Keratinocyte (primary cell): Measurements from ENCODE around the gene S100A4. TPM values are rescaled to one million over a fixed set of nuclear protein-coding genes. Genes with fewer than 3 reads are reported as not detected.
A peak's percentile ranks its signal among the peaks of the same experiment; 100 is the strongest.

Experiments used
- DNase-seq: peaks from one replicate; pipeline ENCODE4 v3.0.0-alpha.2; 2011; ENCODE audit warnings: low read depth, missing footprints, low spot score
- FAIRE-seq: peaks from 2 replicates; lab custom pipeline; 2011; peaks lifted over from hg19 to GRCh38; lab: Jason Lieb, UNC
- H2AFZ ChIP-seq: 2 replicates; pipeline ENCODE4 v1.6.0; 2012; ENCODE audit warnings: low read length, control low read depth, inconsistent platforms; ENCODE audit not compliant: control insufficient read depth
- H3K27ac ChIP-seq: 2 replicates; pipeline ENCODE4 v1.5.1; 2011; ENCODE audit warnings: low read length; ENCODE audit not compliant: control insufficient read depth, insufficient read depth
- H3K27me3 ChIP-seq: 3 replicates; pipeline ENCODE4 v1.6.0; 2011; ENCODE audit warnings: low read length; ENCODE audit not compliant: control insufficient read depth, insufficient read depth; ENCODE audit errors: extremely low read depth
- H3K36me3 ChIP-seq, 2 experiments: 2 replicates in 1 of 2; 3 replicates in 1 of 2; pipeline ENCODE4 v1.5.1; 2011; ENCODE audit warnings: low read length in 2 of 2, mild to moderate bottlenecking in 1 of 2; ENCODE audit not compliant: control insufficient read depth in 2 of 2, insufficient read depth in 2 of 2; ENCODE audit errors: extremely low read depth in 1 of 2
- H3K4me1 ChIP-seq: 3 replicates; pipeline ENCODE4 v1.5.1; 2011; ENCODE audit warnings: low read length; ENCODE audit not compliant: control insufficient read depth, insufficient read depth; ENCODE audit errors: extremely low read depth
- H3K4me2 ChIP-seq: 3 replicates; pipeline ENCODE4 v1.6.0; 2011; ENCODE audit warnings: low read depth, low read length; ENCODE audit not compliant: control insufficient read depth, insufficient read depth; ENCODE audit errors: extremely low read depth
- H3K4me3 ChIP-seq, 3 experiments: fragments of 200-600 bp in 1 of 3; sonication (generic) in 1 of 3; 2 replicates in 2 of 3; 3 replicates in 1 of 3; pipeline ENCODE4 v1.5.1; 2011 to 2016; ENCODE audit warnings: low read length in 3 of 3, mild to moderate bottlenecking in 3 of 3, control low read depth in 2 of 3, inconsistent platforms in 1 of 3, low read depth in 1 of 3, mixed read lengths in 1 of 3, mixed run types in 1 of 3, moderate library complexity in 1 of 3; ENCODE audit not compliant: control insufficient read depth in 2 of 3, insufficient read depth in 2 of 3; ENCODE audit errors: extremely low read depth in 1 of 3
- H3K79me2 ChIP-seq: 2 replicates; pipeline ENCODE4 v1.6.0; 2012; ENCODE audit warnings: low read length; ENCODE audit not compliant: control insufficient read depth, insufficient read depth
- H3K9ac ChIP-seq: 3 replicates; pipeline ENCODE4 v1.6.0; 2011; ENCODE audit warnings: low read length; ENCODE audit not compliant: control insufficient read depth, insufficient read depth; ENCODE audit errors: extremely low read depth
- H3K9me1 ChIP-seq: 3 replicates; pipeline ENCODE4 v1.6.0; 2011; ENCODE audit warnings: low read length; ENCODE audit not compliant: control insufficient read depth, insufficient read depth; ENCODE audit errors: extremely low read depth
- H3K9me3 ChIP-seq: 2 replicates; pipeline ENCODE4 v1.5.1; 2012; ENCODE audit warnings: low read depth, low read length; ENCODE audit not compliant: control insufficient read depth
- H4K20me1 ChIP-seq: 3 replicates; pipeline ENCODE4 v1.6.0; 2011; ENCODE audit warnings: low read length; ENCODE audit not compliant: control insufficient read depth, insufficient read depth; ENCODE audit errors: extremely low read depth
- EZH2 ChIP-seq: IDR thresholded peaks from one replicate; pipeline ENCODE4 v1.6.1; 2012; ENCODE audit warnings: inconsistent platforms, mild to moderate bottlenecking, low read length, moderate library complexity
- dilution Hi-C: fragments of 300-500 bp; cut with MboI; formaldehyde crosslinking; loops from one replicate; pipeline ENCODE4 v1.7.0; 2020; ENCODE audit warnings: low sequenced_read_pairs; ENCODE audit not compliant: extremely low pct_ligation_motif_present
- polyA plus RNA-seq, 5 experiments: library from polyadenylated mRNA; depleted of rRNA in 3 of 5; stranded (reverse) in 3 of 5; stranded (forward) in 1 of 5; unstranded in 1 of 5; fragments of >200 nt; gene quantifications; 1 replicate in 1 of 5; 2 replicates in 3 of 5; 3 replicates in 1 of 5; pipeline versions ENCODE4 v1.2.1 to v1.2.3, GENCODE V29; 2011 to 2012; ENCODE audit warnings: missing spikeins in 2 of 5, low read depth in 1 of 5, low replicate concordance in 1 of 5
- TF ChIP-seq, protein P1 (sequence below), 3 experiments: IDR thresholded peaks in 1 of 3; conservative IDR thresholded peaks in 1 of 3; optimal IDR thresholded peaks in 1 of 3; 2 replicates in 2 of 3; 3 replicates in 1 of 3; pipeline versions ENCODE3 to v1.5.1; 2011; ENCODE audit warnings: low read length in 3 of 3, mild to moderate bottlenecking in 3 of 3, moderate library complexity in 2 of 3, control low read depth in 1 of 3, inconsistent platforms in 1 of 3; ENCODE audit not compliant: insufficient read depth in 2 of 3; ENCODE audit errors: extremely low read depth in 1 of 3

The S100A4 gene
- polyA plus RNA-seq, 1 donor (not counting 4 experiments of a cell fraction or from before 2014, with no cell fraction given), result 21.4 TPM

DNA sequence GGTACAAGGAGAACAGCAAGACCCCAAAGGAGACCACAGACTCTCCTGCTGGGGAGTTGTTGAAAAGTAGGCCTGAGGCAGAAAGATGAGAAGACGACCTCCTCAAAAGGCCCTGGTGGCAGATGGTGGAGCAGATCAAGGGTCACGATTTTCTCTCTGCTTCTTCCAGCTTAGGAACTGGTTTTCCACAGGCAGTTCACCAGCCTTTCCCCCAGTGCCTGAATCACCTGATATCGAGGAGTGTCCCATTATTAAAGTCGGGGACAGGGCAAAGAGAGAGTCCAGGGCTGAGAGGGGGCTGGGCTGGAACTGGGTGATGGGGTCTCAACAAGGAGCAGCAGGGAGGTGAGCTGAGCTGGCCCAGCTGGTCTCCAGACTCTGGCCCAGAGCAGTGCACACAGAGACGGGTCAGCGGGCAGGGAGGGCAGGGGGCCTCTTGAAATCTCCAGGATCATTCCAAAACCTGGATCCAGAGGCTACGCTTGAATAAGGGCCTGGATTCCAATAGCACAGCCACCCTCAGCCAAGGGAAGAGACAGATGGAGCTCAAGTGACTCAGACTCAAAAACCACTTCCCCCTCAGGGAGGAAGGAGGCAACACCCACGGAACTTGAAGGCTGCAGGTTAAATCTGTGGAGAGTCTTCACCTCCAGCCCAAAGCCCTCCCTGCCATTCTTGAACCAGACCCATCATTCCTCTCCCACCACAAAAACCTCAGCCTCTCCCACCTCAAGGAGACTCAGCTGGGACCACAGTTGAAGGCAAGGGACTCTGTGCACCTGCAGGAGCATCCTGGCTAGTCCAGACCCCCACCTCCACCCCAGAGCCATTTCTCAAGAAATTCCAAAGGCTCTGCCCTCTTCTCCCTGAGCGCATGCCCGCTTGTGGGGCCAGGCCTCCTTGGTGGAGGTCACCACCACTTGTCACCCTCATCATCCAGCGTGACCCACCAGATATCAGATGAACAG is 4.9 kb downstream of the S100A4 start, which contains the start of gene S100A5:
S100A5 (minus strand) TSS at position 541 of the 968 bp plus-strand sequence. CDS start 743 bp downstream, outside the sequence.
- dilution Hi-C loops, result no loop called here
- Histone ChIP-seq H3K27me3 (no peaks in the 10 kb centered on the region), H3K27ac (no peak within 1 kb of the TSS), H2AFZ (no peak within 1 kb of the TSS), H3K79me2 (peaks cover 1% of the 10 kb centered on the region), H3K9me1 (no peaks in the 10 kb centered on the region), H3K4me2 (peak within 1 kb of the TSS; percentile 34), H3K9ac (no peak within 1 kb of the TSS), H3K36me3 (no peaks in the 10 kb centered on the region), H4K20me1 (no peaks in the 10 kb centered on the region), H3K4me3 (no peak within 1 kb of the TSS), H3K4me1 (peaks cover 57% of the 10 kb centered on the region), H3K9me3 (no peaks in the 10 kb centered on the region)
- TF ChIP-seq, protein P1, sequence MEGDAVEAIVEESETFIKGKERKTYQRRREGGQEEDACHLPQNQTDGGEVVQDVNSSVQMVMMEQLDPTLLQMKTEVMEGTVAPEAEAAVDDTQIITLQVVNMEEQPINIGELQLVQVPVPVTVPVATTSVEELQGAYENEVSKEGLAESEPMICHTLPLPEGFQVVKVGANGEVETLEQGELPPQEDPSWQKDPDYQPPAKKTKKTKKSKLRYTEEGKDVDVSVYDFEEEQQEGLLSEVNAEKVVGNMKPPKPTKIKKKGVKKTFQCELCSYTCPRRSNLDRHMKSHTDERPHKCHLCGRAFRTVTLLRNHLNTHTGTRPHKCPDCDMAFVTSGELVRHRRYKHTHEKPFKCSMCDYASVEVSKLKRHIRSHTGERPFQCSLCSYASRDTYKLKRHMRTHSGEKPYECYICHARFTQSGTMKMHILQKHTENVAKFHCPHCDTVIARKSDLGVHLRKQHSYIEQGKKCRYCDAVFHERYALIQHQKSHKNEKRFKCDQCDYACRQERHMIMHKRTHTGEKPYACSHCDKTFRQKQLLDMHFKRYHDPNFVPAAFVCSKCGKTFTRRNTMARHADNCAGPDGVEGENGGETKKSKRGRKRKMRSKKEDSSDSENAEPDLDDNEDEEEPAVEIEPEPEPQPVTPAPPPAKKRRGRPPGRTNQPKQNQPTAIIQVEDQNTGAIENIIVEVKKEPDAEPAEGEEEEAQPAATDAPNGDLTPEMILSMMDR (optimal IDR thresholded peaks at IDR 0.05 in 1 of 3, IDR thresholded peaks at IDR 0.05 in 1 of 3, conservative IDR thresholded peaks at IDR 0.05 in 1 of 3; ENCODE audit: extremely low read depth in 1 of 3, insufficient read depth in 2 of 3, low read length in 3 of 3), result no peak
- TF ChIP-seq EZH2, result no peak
- no peak for DNase-seq
- FAIRE-seq, result peak; percentile 90

GRCh38 chr1:153539395-153540093 is 6.1 kb downstream of the S100A4 start:
- no peaks in the 10 kb centered on the region for H3K27me3 ChIP-seq
- peaks cover 13% of the 10 kb centered on the region for H3K79me2 ChIP-seq
- H3K36me3 ChIP-seq, result peaks cover 2 to 11% of the 10 kb centered on the region in 2 experiments
- H3K4me3 ChIP-seq, result no peak overlapping the region
- H3K27ac ChIP-seq, result no peak overlapping the region
- peaks cover 8% of the 10 kb centered on the region for H4K20me1 ChIP-seq
- peaks cover 55% of the 10 kb centered on the region for H3K4me1 ChIP-seq
- TF ChIP-seq, protein P1 (optimal IDR thresholded peaks at IDR 0.05 in 1 of 3, IDR thresholded peaks at IDR 0.05 in 1 of 3, conservative IDR thresholded peaks at IDR 0.05 in 1 of 3; ENCODE audit: extremely low read depth in 1 of 3, insufficient read depth in 2 of 3, low read length in 3 of 3), result no peak
- TF ChIP-seq EZH2, result no peak
- no peak overlapping the region for H2AFZ ChIP-seq
- dilution Hi-C loops, result no loop called here
- no peaks in the 10 kb centered on the region for H3K9me1 ChIP-seq
- DNase-seq (no peak), FAIRE-seq (no peak)
- no peaks in the 10 kb centered on the region for H3K9me3 ChIP-seq
- no peak overlapping the region for H3K4me2 ChIP-seq
- no peak overlapping the region for H3K9ac ChIP-seq
